Calu3 (cell line): Measurements from ENCODE around the gene AMMECR1. TPM values are rescaled to one million over a fixed set of nuclear protein-coding genes. Genes with fewer than 3 reads are reported as not detected.

Experiments used
- BruUV-seq: library from RNA; stranded (reverse); fragments of 400-500 nt; replicated peaks from 2 replicates; lab custom pipeline; 2021; lab: Mats Ljungman, UMichigan
- CTCF ChIA-PET: fragments of 300-600 bp; sonication (Branson Sonifier 250); formaldehyde crosslinking; loops from one replicate; lab custom pipeline; 2022; ENCODE audit warnings: antibody characterized with exemption; lab: Charles Lee
- DNase-seq: peaks from one replicate; pipeline ENCODE4 v3.0.0; 2022
- H3K27ac Mint-ChIP-seq: one replicate; pipeline ENCODE4 v1.8.0; 2022; ENCODE audit warnings: mixed read lengths; ENCODE audit not compliant: unreplicated experiment
- H3K27me3 Mint-ChIP-seq: one replicate; pipeline ENCODE4 v1.8.0; 2022; ENCODE audit warnings: mixed read lengths; ENCODE audit not compliant: unreplicated experiment
- H3K36me3 Mint-ChIP-seq: one replicate; pipeline ENCODE4 v1.8.0; 2022; ENCODE audit warnings: mild to moderate bottlenecking, moderate library complexity, mixed read lengths; ENCODE audit not compliant: insufficient read depth, unreplicated experiment
- H3K4me1 Mint-ChIP-seq: one replicate; pipeline ENCODE4 v1.8.0; 2022; ENCODE audit warnings: mild to moderate bottlenecking, low read depth, mixed read lengths; ENCODE audit not compliant: unreplicated experiment
- H3K4me3 Mint-ChIP-seq: one replicate; pipeline ENCODE4 v1.8.0; 2022; ENCODE audit warnings: mild to moderate bottlenecking, low read depth, moderate library complexity, mixed read lengths; ENCODE audit not compliant: unreplicated experiment
- H3K9me3 Mint-ChIP-seq: one replicate; pipeline ENCODE4 v1.8.0; 2022; ENCODE audit warnings: low read depth, mixed read lengths; ENCODE audit not compliant: unreplicated experiment
- CTCF ChIP-seq: fragments of 200-600 bp; IDR thresholded peaks from one replicate; pipeline ENCODE4 v1.8.0; 2022; ENCODE audit warnings: antibody characterized with exemption; ENCODE audit not compliant: unreplicated experiment
- intact Hi-C: fragments of 100-400 bp; cut with micrococcal nuclease; formaldehyde crosslinking; loops from one replicate; pipeline ENCODE4 v1.10.0; 2022; ENCODE audit not compliant: unreplicated experiment
- total RNA-seq: library from RNA; stranded (reverse); gene quantifications from 2 replicates; pipeline ENCODE4 v1.2.3, GENCODE V29; 2022

The AMMECR1 gene
- total RNA-seq, 1 experiment from 2014 or later: 23.5 TPM

GRCh38 chrX:110317061-110317819 lies 645 bp downstream of the AMMECR1 start:
- H3K4me3 Mint-ChIP-seq: peak overlapping the region; percentile 97
- peaks cover 15% of the 10 kb centered on the region for H3K4me1 Mint-ChIP-seq
- no peaks in the 10 kb centered on the region for H3K27me3 Mint-ChIP-seq
- intact Hi-C loops: loop anchor here (5.0 kb wide), 4 partner anchors 35 to 155 kb away; no protein-coding TSS in a partner anchor
- CTCF ChIA-PET: interaction anchor here (0.7 to 1.3 kb wide), 3 partner anchors 79 to 485 kb away, joined by 3 to 5 read pairs (median 4); no protein-coding TSS in a partner anchor
- no peak for TF ChIP-seq CTCF
- peak overlapping the region; percentile 96 for H3K27ac Mint-ChIP-seq
- H3K36me3 Mint-ChIP-seq: peaks cover 25% of the 10 kb centered on the region
- no TSS peak for BruUV-seq
- peak; percentile 24 for DNase-seq
- H3K9me3 Mint-ChIP-seq: no peaks in the 10 kb centered on the region

- H3K4me3 Mint-ChIP-seq: peak overlapping the region; percentile 97
- DNase-seq: no peak
- TSS peak; percentile 56 for BruUV-seq
- TF ChIP-seq CTCF: no peak
- H3K36me3 Mint-ChIP-seq: peaks cover 25% of the 10 kb centered on the region
- H3K27me3 Mint-ChIP-seq: no peaks in the 10 kb centered on the region
- CTCF ChIA-PET: interaction anchor here (0.6 to 1.3 kb wide), 5 partner anchors 17 to 1290 kb away, joined by 3 to 5 read pairs (median 3); no protein-coding TSS in a partner anchor
- peak overlapping the region; percentile 96 for H3K27ac Mint-ChIP-seq
- H3K4me1 Mint-ChIP-seq: peaks cover 19% of the 10 kb centered on the region
- intact Hi-C loops: loop anchor here (5.0 kb wide), 4 partner anchors 34 to 154 kb away; no protein-coding TSS in a partner anchor
- H3K9me3 Mint-ChIP-seq: no peaks in the 10 kb centered on the region
These were observed 1.4 kb downstream of the AMMECR1 start for GRCh38 chrX:110316351-110317060.

GRCh38 chrX:110315551-110315950 lies 2.3 kb downstream of the AMMECR1 start:
- H3K27ac Mint-ChIP-seq: no peak overlapping the region
- no peaks in the 10 kb centered on the region for H3K27me3 Mint-ChIP-seq
- no peak for DNase-seq
- peaks cover 25% of the 10 kb centered on the region for H3K36me3 Mint-ChIP-seq
- CTCF ChIA-PET: interaction anchor here (0.6 to 1.3 kb wide), 2 partner anchors 78 to 155 kb away, joined by 3 to 4 read pairs; no protein-coding TSS in a partner anchor
- H3K4me1 Mint-ChIP-seq: peaks cover 28% of the 10 kb centered on the region
- H3K4me3 Mint-ChIP-seq: peak overlapping the region; percentile 97
- TF ChIP-seq CTCF: no peak
- BruUV-seq: no TSS peak
- intact Hi-C loops: loop anchor here (5.0 kb wide), 4 partner anchors 33 to 153 kb away; no protein-coding TSS in a partner anchor
- H3K9me3 Mint-ChIP-seq: no peaks in the 10 kb centered on the region

- no peaks in the 10 kb centered on the region for H3K27me3 Mint-ChIP-seq
- DNase-seq: no peak
- H3K4me1 Mint-ChIP-seq: peaks cover 22% of the 10 kb centered on the region
- intact Hi-C loops: no loop called here
- H3K36me3 Mint-ChIP-seq: peaks cover 3% of the 10 kb centered on the region
- no peaks in the 10 kb centered on the region for H3K9me3 Mint-ChIP-seq
- H3K4me3 Mint-ChIP-seq: no peak overlapping the region
- no peak for TF ChIP-seq CTCF
- CTCF ChIA-PET: interaction anchor here (1.3 kb wide), 1 partner anchor 65 kb away, joined by 3 read pairs; no protein-coding TSS in a partner anchor
- H3K27ac Mint-ChIP-seq: no peak overlapping the region
- no TSS peak for BruUV-seq
These were observed 6.3 kb downstream of the AMMECR1 start for GRCh38 chrX:110311437-110312230.
